ENCODE data around the gene IQSEC3.
"Not testable (repeated sequence)": the region's sequence is repeated elsewhere in the genome, so short reads cannot be mapped to it uniquely, and the experiment has no call there.

IQSEC3 gene

GRCh38 chr12:121647-122046 lies 55.1 kb downstream of the IQSEC3 start:
- Histone ChIP-seq H3K4me1 (ENCODE audit: control insufficient read depth, insufficient read depth, low read length) (no peaks in the 10 kb centered on the region), H3K27ac (ENCODE audit: insufficient read depth, low read depth, low read length, poor library complexity, severe bottlenecking) (no peak overlapping the region), H3K36me3 (ENCODE audit: control insufficient read depth, insufficient read depth, low read length) (no peaks in the 10 kb centered on the region), H3K4me3 (ENCODE audit: insufficient read depth, low read depth, low read length) (no peak overlapping the region), H3K27me3 (ENCODE audit: control insufficient read depth, insufficient read depth, low read length, poor library complexity, severe bottlenecking) (no peaks in the 10 kb centered on the region), H3K9me3 (ENCODE audit: control insufficient read depth, low read length) (no peaks in the 10 kb centered on the region)
- WGBS, 2 experiments = 81 to 82% methylated on average over 11 of the region's 11 CpGs

- Histone ChIP-seq H3K36me3 (ENCODE audit: control insufficient read depth, insufficient read depth, low read length) (no peaks in the 10 kb centered on the region), H3K9me3 (ENCODE audit: control insufficient read depth, low read length) (no peaks in the 10 kb centered on the region), H3K27me3 (ENCODE audit: control insufficient read depth, insufficient read depth, low read length, poor library complexity, severe bottlenecking) (no peaks in the 10 kb centered on the region), H3K4me3 (ENCODE audit: insufficient read depth, low read depth, low read length) (no peak overlapping the region), H3K4me1 (ENCODE audit: control insufficient read depth, insufficient read depth, low read length) (no peaks in the 10 kb centered on the region), H3K27ac (ENCODE audit: insufficient read depth, low read depth, low read length, poor library complexity, severe bottlenecking) (no peak overlapping the region)
- WGBS, 2 experiments = 94 to 95% methylated on average over 7 of the region's 7 CpGs
These were observed 58.5 kb downstream of the IQSEC3 start for GRCh38 chr12:125075-125474.

GRCh38 chr12:125566-125965 lies 59.0 kb downstream of the IQSEC3 start:
- Histone ChIP-seq H3K36me3 (ENCODE audit: control insufficient read depth, insufficient read depth, low read length) (no peaks in the 10 kb centered on the region), H3K9me3 (ENCODE audit: control insufficient read depth, low read length) (no peaks in the 10 kb centered on the region), H3K4me1 (ENCODE audit: control insufficient read depth, insufficient read depth, low read length) (no peaks in the 10 kb centered on the region), H3K4me3 (ENCODE audit: insufficient read depth, low read depth, low read length) (no peak overlapping the region), H3K27me3 (ENCODE audit: control insufficient read depth, insufficient read depth, low read length, poor library complexity, severe bottlenecking) (no peaks in the 10 kb centered on the region), H3K27ac (ENCODE audit: insufficient read depth, low read depth, low read length, poor library complexity, severe bottlenecking) (no peak overlapping the region)
- 85 to 87% methylated on average over 23 of the region's 23 CpGs for WGBS, 2 experiments

GRCh38 chr12:128079-128478 lies 61.5 kb downstream of the IQSEC3 start:
- Histone ChIP-seq H3K27me3 (ENCODE audit: control insufficient read depth, insufficient read depth, low read length, poor library complexity, severe bottlenecking) (no peaks in the 10 kb centered on the region), H3K4me3 (ENCODE audit: insufficient read depth, low read depth, low read length) (no peak overlapping the region), H3K36me3 (ENCODE audit: control insufficient read depth, insufficient read depth, low read length) (no peaks in the 10 kb centered on the region), H3K9me3 (ENCODE audit: control insufficient read depth, low read length) (no peaks in the 10 kb centered on the region), H3K4me1 (ENCODE audit: control insufficient read depth, insufficient read depth, low read length) (no peaks in the 10 kb centered on the region), H3K27ac (ENCODE audit: insufficient read depth, low read depth, low read length, poor library complexity, severe bottlenecking) (no peak overlapping the region)
- WGBS, 2 experiments = 90 to 93% methylated on average over 5 of the region's 5 CpGs

- no peaks in the 10 kb centered on the region for H3K4me1 ChIP-seq (ENCODE audit: control insufficient read depth, insufficient read depth, low read length)
- WGBS, 2 experiments = 80 to 84% methylated on average over 10 of the region's 10 CpGs
- no peaks in the 10 kb centered on the region for H3K9me3 ChIP-seq (ENCODE audit: control insufficient read depth, low read length)
- H3K27me3 ChIP-seq (ENCODE audit: control insufficient read depth, insufficient read depth, low read length, poor library complexity, severe bottlenecking) = no peaks in the 10 kb centered on the region
- no peak overlapping the region for H3K4me3 ChIP-seq (ENCODE audit: insufficient read depth, low read depth, low read length)
- H3K27ac ChIP-seq (ENCODE audit: insufficient read depth, low read depth, low read length, poor library complexity, severe bottlenecking) = no peak overlapping the region
- no peaks in the 10 kb centered on the region for H3K36me3 ChIP-seq (ENCODE audit: control insufficient read depth, insufficient read depth, low read length)
These were observed 62.4 kb downstream of the IQSEC3 start for GRCh38 chr12:129001-129400.

GRCh38 chr12:130519-130918 lies 64.0 kb downstream of the IQSEC3 start:
- Histone ChIP-seq H3K27ac (ENCODE audit: insufficient read depth, low read depth, low read length, poor library complexity, severe bottlenecking) (no peak overlapping the region), H3K9me3 (ENCODE audit: control insufficient read depth, low read length) (no peaks in the 10 kb centered on the region), H3K4me3 (ENCODE audit: insufficient read depth, low read depth, low read length) (no peak overlapping the region), H3K27me3 (ENCODE audit: control insufficient read depth, insufficient read depth, low read length, poor library complexity, severe bottlenecking) (no peaks in the 10 kb centered on the region), H3K4me1 (ENCODE audit: control insufficient read depth, insufficient read depth, low read length) (no peaks in the 10 kb centered on the region), H3K36me3 (ENCODE audit: control insufficient read depth, insufficient read depth, low read length) (no peaks in the 10 kb centered on the region)
- 93 to 97% methylated on average over 5 of the region's 5 CpGs for WGBS, 2 experiments

GRCh38 chr12:131008-131407 lies 64.4 kb downstream of the IQSEC3 start:
- Histone ChIP-seq H3K4me1 (ENCODE audit: control insufficient read depth, insufficient read depth, low read length) (no peaks in the 10 kb centered on the region), H3K27ac (ENCODE audit: insufficient read depth, low read depth, low read length, poor library complexity, severe bottlenecking) (no peak overlapping the region), H3K27me3 (ENCODE audit: control insufficient read depth, insufficient read depth, low read length, poor library complexity, severe bottlenecking) (no peaks in the 10 kb centered on the region), H3K36me3 (ENCODE audit: control insufficient read depth, insufficient read depth, low read length) (no peaks in the 10 kb centered on the region), H3K9me3 (ENCODE audit: control insufficient read depth, low read length) (no peaks in the 10 kb centered on the region), H3K4me3 (ENCODE audit: insufficient read depth, low read depth, low read length) (no peak overlapping the region)
- WGBS, 2 experiments = 91 to 92% methylated on average over 11 to 12 of the region's 12 CpGs

- Histone ChIP-seq H3K4me1 (ENCODE audit: control insufficient read depth, insufficient read depth, low read length) (no peaks in the 10 kb centered on the region), H3K9me3 (ENCODE audit: control insufficient read depth, low read length) (no peaks in the 10 kb centered on the region), H3K27ac (ENCODE audit: insufficient read depth, low read depth, low read length, poor library complexity, severe bottlenecking) (no peak overlapping the region), H3K36me3 (ENCODE audit: control insufficient read depth, insufficient read depth, low read length) (no peaks in the 10 kb centered on the region), H3K4me3 (ENCODE audit: insufficient read depth, low read depth, low read length) (no peak overlapping the region), H3K27me3 (ENCODE audit: control insufficient read depth, insufficient read depth, low read length, poor library complexity, severe bottlenecking) (no peaks in the 10 kb centered on the region)
- WGBS, 2 experiments = 91 to 92% methylated on average over 12 of the region's 12 CpGs
These were observed 65.3 kb downstream of the IQSEC3 start for GRCh38 chr12:131732-132495.

GRCh38 chr12:133616-134232 lies 67.2 kb downstream of the IQSEC3 start:
- H3K27me3 ChIP-seq (ENCODE audit: control insufficient read depth, insufficient read depth, low read length, poor library complexity, severe bottlenecking); H3K4me3 ChIP-seq (ENCODE audit: insufficient read depth, low read depth, low read length): not testable (repeated sequence)
- 87 to 89% methylated on average over 7 of the region's 7 CpGs for WGBS, 2 experiments

GRCh38 chr12:135138-135537 lies 68.6 kb downstream of the IQSEC3 start:
- Histone ChIP-seq H3K27ac (ENCODE audit: insufficient read depth, low read depth, low read length, poor library complexity, severe bottlenecking) (no peak overlapping the region), H3K4me1 (ENCODE audit: control insufficient read depth, insufficient read depth, low read length) (peaks cover 14% of the 10 kb centered on the region), H3K36me3 (ENCODE audit: control insufficient read depth, insufficient read depth, low read length) (no peaks in the 10 kb centered on the region), H3K27me3 (ENCODE audit: control insufficient read depth, insufficient read depth, low read length, poor library complexity, severe bottlenecking) (peaks cover 19% of the 10 kb centered on the region), H3K9me3 (ENCODE audit: control insufficient read depth, low read length) (no peaks in the 10 kb centered on the region), H3K4me3 (ENCODE audit: insufficient read depth, low read depth, low read length) (no peak overlapping the region)
- WGBS, 2 experiments = 100% methylated on average over 2 of the region's 2 CpGs

More at GRCh38 chr12:133616-134232, 67.2 kb downstream of the IQSEC3 start:
- not testable (repeated sequence) for H3K9me3 ChIP-seq (ENCODE audit: control insufficient read depth, low read length); H3K4me1 ChIP-seq (ENCODE audit: control insufficient read depth, insufficient read depth, low read length); H3K27ac ChIP-seq (ENCODE audit: insufficient read depth, low read depth, low read length, poor library complexity, severe bottlenecking); H3K36me3 ChIP-seq (ENCODE audit: control insufficient read depth, insufficient read depth, low read length)

All from ectodermal cell (in vitro differentiated cells).